Kidney (tissue), 14 donors: Measurements from ENCODE around the gene TENM4. TPM values are rescaled to one million over a fixed set of nuclear protein-coding genes. Genes with fewer than 3 reads are reported as not detected.

ENCODE experiments used
- DNase-seq, 5 donors: peaks; one replicate each; pipeline ENCODE4 v3.0.0-alpha.2; 2013 to 2020
- FAIRE-seq: peaks from 2 replicates; lab custom pipeline; 2012; peaks lifted over from hg19 to GRCh38; lab: Jason Lieb, UNC
- H3K27ac ChIP-seq, 2 donors: one replicate each; pipeline ENCODE4 v1.7.0; 2013; ENCODE audit warnings: low read depth in 2 of 2, low read length in 2 of 2, inconsistent platforms in 1 of 2
- H3K27me3 ChIP-seq: one replicate; pipeline ENCODE4 v1.7.1; 2013; ENCODE audit warnings: low read length, inconsistent platforms; ENCODE audit not compliant: control insufficient read depth, insufficient read depth
- H3K36me3 ChIP-seq, 3 donors: one replicate each; pipeline versions ENCODE4 v1.7.0 to v1.7.1; 2013; ENCODE audit warnings: low read length in 3 of 3, control low read depth in 1 of 3, inconsistent platforms in 1 of 3; ENCODE audit not compliant: insufficient read depth in 3 of 3, control insufficient read depth in 2 of 3
- H3K4me1 ChIP-seq, 3 donors: one replicate each; pipeline versions ENCODE4 v1.7.0 to v1.7.1; 2013; ENCODE audit warnings: low read length in 3 of 3, inconsistent platforms in 1 of 3, low read depth in 1 of 3; ENCODE audit not compliant: control insufficient read depth in 2 of 3, insufficient read depth in 2 of 3
- H3K4me3 ChIP-seq, 3 donors: one replicate each; pipeline versions ENCODE4 v1.7.0 to v1.8.1; 2013; ENCODE audit warnings: low read length in 3 of 3, control low read depth in 1 of 3, inconsistent platforms in 1 of 3
- H3K9ac ChIP-seq, 3 donors: one replicate each; pipeline versions ENCODE4 v1.7.0 to v1.7.1; 2013; ENCODE audit warnings: low read length in 3 of 3, control low read depth in 1 of 3, inconsistent platforms in 1 of 3
- H3K9me3 ChIP-seq, 3 donors: one replicate each; pipeline versions ENCODE4 v1.7.0 to v1.7.1; 2013; ENCODE audit warnings: low read length in 3 of 3, control low read depth in 1 of 3, inconsistent platforms in 1 of 3; ENCODE audit not compliant: control insufficient read depth in 2 of 3, insufficient read depth in 1 of 3
- CTCF ChIP-seq: IDR thresholded peaks from 3 replicates; pipeline ENCODE4 v1.5.1; 2012; ENCODE audit warnings: mild to moderate bottlenecking, moderate library complexity, borderline replicate concordance; ENCODE audit not compliant: insufficient read depth; ENCODE audit errors: extremely low read depth
- intact Hi-C: fragments of 100-400 bp; cut with DNase I; formaldehyde crosslinking; loops from one replicate; pipeline ENCODE4 v1.11.1; 2022
- polyA plus RNA-seq: library from polyadenylated mRNA; stranded (reverse); fragments of 350-450 nt; fragmentation: Illumina TruSeq; extraction: RNeasy Lipid Tissue Mini Kit (QIAGEN cat#74804); gene quantifications from one replicate; pipeline ENCODE4 v1.2.3, GENCODE V29; 2014; ENCODE audit warnings: low read depth, low replicate concordance; ENCODE audit not compliant: insufficient read depth
- total RNA-seq: library from RNA; stranded (reverse); fragmentation: NEBNext Ultra II Directional; extraction: Animal tissue kit (Norgen Biotek cat#: 25700); gene quantifications from one replicate; pipeline ENCODE4 v1.2.1, GENCODE V29; 2021
- donor health status: control.
- donor health status: control.
- donor health status: control.
- donor health status: control.
- donor health status: control.
- donor health status: DM: yes; HTN: yes; CAD: no.
- donor health status: Normal renal cell carcinoma (clear cell type).

The TENM4 gene
- total and polyA plus RNA-seq, 2 donors from 2014 or later, result 0.34 to 31.0 TPM

DNA sequence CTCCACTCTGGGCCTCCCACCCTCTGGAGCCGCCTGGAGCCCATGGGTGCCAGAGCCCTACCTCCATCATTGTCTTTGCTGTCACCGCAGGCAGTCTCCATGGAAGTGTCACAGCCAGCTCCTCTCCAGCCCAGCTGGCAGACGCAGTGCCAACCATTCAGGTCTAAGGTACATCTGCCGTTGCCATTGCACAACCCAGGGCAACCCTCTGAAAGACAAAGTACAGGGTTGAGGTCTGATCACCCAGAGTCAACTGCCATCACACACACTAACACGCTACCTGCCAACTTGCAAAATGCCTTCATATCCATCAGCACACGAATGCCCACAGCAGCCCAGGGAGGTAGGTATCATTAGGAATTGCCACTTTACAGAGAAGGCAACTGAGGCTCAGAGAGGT is 669.9 kb downstream of the TENM4 start:
- Histone ChIP-seq H3K4me3 (no peak overlapping the region), H3K27ac (no peak overlapping the region), H3K36me3 (no peaks in the 10 kb centered on the region), H3K27me3 (no peaks in the 10 kb centered on the region), H3K4me1 (no peaks in the 10 kb centered on the region), H3K9me3 (no peaks in the 10 kb centered on the region), H3K9ac (no peak overlapping the region)
- intact Hi-C loops, result no loop called here
- FAIRE-seq, result no peak
- no peak for TF ChIP-seq CTCF
- DNase-seq, result no peak

- H3K36me3 ChIP-seq, result no peaks in the 10 kb centered on the region
- FAIRE-seq (no peak), DNase-seq (no peak)
- H3K4me1 ChIP-seq, result no peaks in the 10 kb centered on the region
- H3K27ac ChIP-seq, result no peak overlapping the region
- H3K4me3 ChIP-seq, result no peak overlapping the region
- no peak overlapping the region for H3K9ac ChIP-seq
- no peak for TF ChIP-seq CTCF
- intact Hi-C loops, result no loop called here
- H3K27me3 ChIP-seq, result no peaks in the 10 kb centered on the region
- no peaks in the 10 kb centered on the region for H3K9me3 ChIP-seq
Observed at GRCh38 chr11:78768971-78769370, 671.9 kb downstream of the TENM4 start.

DNA sequence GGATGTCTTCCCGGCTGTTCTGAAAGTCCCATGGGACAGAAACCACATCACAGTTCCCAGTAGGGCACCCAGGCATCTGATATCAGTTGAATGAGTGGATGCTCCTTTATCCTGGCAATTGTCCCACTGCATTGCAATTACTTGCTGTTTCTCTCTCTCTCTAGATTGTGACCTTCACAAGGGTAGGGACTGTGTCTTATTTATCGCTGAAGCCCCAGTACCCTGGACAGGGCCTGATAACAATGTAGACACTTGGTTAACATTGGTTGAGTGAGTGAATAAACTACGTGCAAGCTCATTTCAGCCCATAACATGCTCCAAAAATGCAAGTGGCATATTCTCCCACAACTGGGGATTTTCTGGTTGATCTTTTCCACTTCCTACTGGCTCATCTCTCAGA is 672.5 kb downstream of the TENM4 start:
- FAIRE-seq (no peak), DNase-seq (no peak)
- no peak for TF ChIP-seq CTCF
- Histone ChIP-seq H3K4me3 (no peak overlapping the region), H3K36me3 (no peaks in the 10 kb centered on the region), H3K9me3 (no peaks in the 10 kb centered on the region), H3K9ac (no peak overlapping the region), H3K4me1 (no peaks in the 10 kb centered on the region), H3K27ac (no peak overlapping the region), H3K27me3 (no peaks in the 10 kb centered on the region)
- intact Hi-C loops, result no loop called here
